ENCODE data around the gene GRIA1.

Gene GRIA1

DNA sequence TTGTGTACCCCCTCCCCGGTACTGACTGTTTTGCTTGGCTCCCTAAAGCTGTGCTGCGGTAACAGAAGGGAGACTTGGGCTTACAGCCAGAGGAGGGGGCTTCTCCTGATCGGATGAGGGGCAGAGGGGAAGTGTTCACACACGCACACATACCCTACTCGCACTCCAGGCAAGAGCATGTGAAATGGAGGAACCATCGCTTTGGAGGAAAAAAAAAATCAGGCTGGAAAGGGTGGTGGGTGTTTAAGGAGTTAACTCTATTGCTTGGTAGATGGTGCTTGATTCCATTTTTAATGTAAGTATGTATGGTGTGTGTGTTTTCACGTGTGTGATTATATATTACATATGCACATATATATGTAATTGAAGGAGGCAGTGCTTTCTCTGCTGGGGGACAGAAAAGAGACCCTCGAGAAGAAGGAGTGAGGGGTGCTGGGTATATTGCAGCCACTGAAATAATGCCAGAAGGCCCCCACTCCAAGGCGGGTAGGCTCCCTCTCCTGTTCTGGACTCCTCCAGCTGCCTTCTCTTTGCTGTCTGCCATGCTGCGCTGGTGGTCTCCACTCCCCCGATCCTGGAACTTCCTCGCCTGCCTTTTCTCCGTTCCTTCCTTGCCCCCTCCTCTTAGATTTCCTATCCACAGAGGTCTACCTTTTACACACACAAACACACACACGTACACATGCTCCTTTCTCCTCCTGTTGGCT is 721 bp downstream of the GRIA1 start:
- H3K4me3 ChIP-seq (ENCODE audit: low read depth, low read length) = peak overlapping the region; percentile 11
- in situ Hi-C loops (cut with HindIII; ENCODE audit: low sequenced_read_pairs) = no loop called here
- TF ChIP-seq, protein P1, sequence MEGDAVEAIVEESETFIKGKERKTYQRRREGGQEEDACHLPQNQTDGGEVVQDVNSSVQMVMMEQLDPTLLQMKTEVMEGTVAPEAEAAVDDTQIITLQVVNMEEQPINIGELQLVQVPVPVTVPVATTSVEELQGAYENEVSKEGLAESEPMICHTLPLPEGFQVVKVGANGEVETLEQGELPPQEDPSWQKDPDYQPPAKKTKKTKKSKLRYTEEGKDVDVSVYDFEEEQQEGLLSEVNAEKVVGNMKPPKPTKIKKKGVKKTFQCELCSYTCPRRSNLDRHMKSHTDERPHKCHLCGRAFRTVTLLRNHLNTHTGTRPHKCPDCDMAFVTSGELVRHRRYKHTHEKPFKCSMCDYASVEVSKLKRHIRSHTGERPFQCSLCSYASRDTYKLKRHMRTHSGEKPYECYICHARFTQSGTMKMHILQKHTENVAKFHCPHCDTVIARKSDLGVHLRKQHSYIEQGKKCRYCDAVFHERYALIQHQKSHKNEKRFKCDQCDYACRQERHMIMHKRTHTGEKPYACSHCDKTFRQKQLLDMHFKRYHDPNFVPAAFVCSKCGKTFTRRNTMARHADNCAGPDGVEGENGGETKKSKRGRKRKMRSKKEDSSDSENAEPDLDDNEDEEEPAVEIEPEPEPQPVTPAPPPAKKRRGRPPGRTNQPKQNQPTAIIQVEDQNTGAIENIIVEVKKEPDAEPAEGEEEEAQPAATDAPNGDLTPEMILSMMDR (IDR thresholded peaks at IDR 0.05; ENCODE audit: low read depth, low read length) = no peak
- no peak for DNase-seq (ENCODE audit: low read depth, low spot score)

DNA sequence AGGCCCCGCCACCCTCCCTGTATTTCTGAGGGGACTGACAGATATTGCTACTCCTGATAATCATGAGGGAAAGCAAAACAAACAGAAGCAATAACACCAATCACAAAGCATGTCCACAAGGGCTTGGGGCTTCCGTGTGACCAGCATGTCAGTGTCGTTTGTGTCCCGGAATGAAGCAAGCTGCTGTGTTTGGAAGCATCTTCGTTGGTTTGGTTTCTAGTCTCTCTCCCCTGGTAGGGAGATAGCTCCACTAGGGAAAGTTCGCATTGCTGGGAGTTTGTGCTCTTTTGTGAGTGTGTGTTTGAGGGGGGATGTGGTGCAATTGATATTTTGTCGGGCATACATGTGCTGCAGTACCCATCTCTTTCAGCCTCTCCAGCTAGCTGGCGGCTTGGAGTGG is 1.4 kb downstream of the GRIA1 start:
- in situ Hi-C loops (cut with HindIII; ENCODE audit: low sequenced_read_pairs) = no loop called here

DNA sequence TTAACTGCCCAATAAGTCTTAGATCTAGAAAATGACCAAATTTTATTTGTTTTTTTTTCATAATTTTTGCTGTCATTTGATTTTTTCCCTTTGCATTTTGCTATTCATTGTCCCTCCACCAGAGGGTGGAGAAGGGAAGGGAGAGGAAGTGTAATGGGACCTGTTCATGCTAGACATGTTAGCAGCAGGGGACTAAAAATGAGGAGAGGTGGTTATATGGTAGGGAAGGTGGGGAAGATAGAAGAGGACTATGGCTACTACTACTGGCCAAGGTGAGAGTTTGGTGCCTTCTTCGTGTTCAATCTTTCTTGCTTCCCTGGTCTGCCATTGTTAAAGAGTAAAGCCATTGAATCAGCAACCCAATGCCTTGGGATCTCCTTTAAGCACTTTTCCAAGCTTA is 6.4 kb downstream of the GRIA1 start:
- DNase-seq (ENCODE audit: low read depth, low spot score) = peak; percentile 62
- TF ChIP-seq, protein P1 (IDR thresholded peaks at IDR 0.05; ENCODE audit: low read depth, low read length) = peak; percentile 85
- H3K4me3 ChIP-seq (ENCODE audit: low read depth, low read length) = no peak overlapping the region
- in situ Hi-C loops (cut with HindIII; ENCODE audit: low sequenced_read_pairs) = no loop called here

More for the DNA sequence above, 1.4 kb downstream of the GRIA1 start:
- TF ChIP-seq, protein P1 (IDR thresholded peaks at IDR 0.05; ENCODE audit: low read depth, low read length) = no peak
- no peak overlapping the region for H3K4me3 ChIP-seq (ENCODE audit: low read depth, low read length)
- no peak for DNase-seq (ENCODE audit: low read depth, low spot score)

DNA sequence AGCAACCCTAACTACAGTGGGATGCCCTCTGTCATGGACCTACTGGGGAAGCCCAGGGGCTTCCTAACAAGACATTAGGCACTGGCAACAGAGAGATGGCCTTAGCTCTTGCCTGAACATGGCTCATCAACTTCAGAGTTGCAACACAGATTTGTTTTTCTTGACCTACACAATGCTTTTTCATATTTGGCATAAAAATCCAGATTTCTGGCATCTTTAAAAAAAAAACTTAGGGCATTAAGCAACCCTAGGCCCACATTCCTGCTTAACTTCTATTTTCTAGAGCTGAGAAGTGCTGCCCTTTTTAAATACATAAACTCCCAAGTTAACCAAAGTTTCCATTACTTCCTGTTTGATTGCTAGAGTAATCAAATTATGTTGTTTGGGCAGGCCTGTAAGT is 8.0 kb downstream of the GRIA1 start:
- TF ChIP-seq, protein P1 (IDR thresholded peaks at IDR 0.05; ENCODE audit: low read depth, low read length) = no peak
- no peak for DNase-seq (ENCODE audit: low read depth, low spot score)

DNA sequence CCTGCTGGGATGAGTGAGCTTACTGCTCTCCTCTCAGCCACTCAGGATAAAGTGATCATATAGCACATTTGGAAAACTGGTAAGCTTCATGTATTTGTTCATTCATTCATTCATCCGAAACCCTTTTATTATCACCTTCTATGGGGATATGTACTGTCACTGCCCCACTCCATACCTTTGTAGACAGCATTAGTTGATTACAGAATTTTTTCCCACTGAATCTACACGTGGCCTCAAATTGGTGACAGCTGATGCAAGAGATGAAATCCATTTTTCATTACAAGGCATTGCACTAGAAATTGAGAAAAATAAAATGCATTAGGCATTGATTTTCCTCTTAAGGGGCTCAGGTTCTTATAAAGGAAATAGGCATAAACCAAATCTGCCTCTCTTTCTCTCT is 9.7 kb downstream of the GRIA1 start:
- no peak overlapping the region for H3K4me3 ChIP-seq (ENCODE audit: low read depth, low read length)
- TF ChIP-seq, protein P1 (IDR thresholded peaks at IDR 0.05; ENCODE audit: low read depth, low read length) = no peak
- in situ Hi-C loops (cut with HindIII; ENCODE audit: low sequenced_read_pairs) = no loop called here

More for the DNA sequence above, 8.0 kb downstream of the GRIA1 start:
- no peak overlapping the region for H3K4me3 ChIP-seq (ENCODE audit: low read depth, low read length)
- in situ Hi-C loops (cut with HindIII; ENCODE audit: low sequenced_read_pairs) = no loop called here

DNA sequence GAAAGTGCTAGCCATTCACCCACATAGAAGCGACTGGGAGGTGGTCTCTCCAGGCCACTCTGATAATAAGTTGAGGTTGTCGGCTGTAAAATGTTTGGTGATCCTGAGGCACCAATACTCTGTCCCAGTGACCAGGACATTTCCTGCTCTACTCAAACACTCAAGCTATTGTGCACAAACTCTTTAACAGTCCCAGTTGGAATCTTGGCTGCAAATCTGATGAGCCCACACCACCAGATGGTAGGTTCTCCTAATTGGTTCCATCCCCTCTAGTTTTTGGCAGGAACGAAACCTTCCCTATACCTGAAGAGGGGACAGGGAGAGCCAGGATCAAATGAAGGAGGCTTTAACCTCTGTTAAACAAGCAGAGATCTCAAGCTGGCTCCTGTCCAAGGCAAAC is 14.3 kb downstream of the GRIA1 start:
- DNase-seq (ENCODE audit: low read depth, low spot score) = no peak
- in situ Hi-C loops (cut with HindIII; ENCODE audit: low sequenced_read_pairs) = no loop called here
- TF ChIP-seq, protein P1 (IDR thresholded peaks at IDR 0.05; ENCODE audit: low read depth, low read length) = no peak
- H3K4me3 ChIP-seq (ENCODE audit: low read depth, low read length) = no peak overlapping the region

More for the DNA sequence above, 9.7 kb downstream of the GRIA1 start:
- DNase-seq (ENCODE audit: low read depth, low spot score) = no peak

Measured in astrocyte of the spinal cord (primary cell).